ENCODE results near the gene MINDY4.

MINDY4 gene

DNA sequence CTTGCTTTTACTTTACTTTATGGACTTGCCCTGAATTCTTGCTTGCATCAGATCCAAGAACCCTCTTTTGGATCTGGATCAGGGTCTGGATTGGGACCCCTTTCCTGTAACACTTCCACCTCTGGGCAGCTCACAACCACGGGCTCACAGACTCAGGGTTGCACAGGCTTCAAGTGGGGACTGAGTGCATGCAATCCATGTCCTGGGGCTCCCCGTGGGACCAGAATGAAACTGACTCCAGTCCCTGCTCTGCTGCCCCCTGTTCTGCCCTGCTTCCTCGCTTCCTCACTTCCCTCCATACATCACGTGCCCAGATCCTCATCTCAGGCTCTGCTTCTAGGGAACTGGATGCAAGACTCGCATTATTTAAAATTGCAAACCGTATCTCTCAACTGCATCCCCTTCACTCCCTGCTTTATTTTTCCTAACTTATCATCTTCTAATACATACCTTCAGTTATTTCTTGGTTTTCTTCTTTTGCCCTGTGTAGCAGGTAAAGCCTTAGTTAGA is 42.6 kb upstream of the MINDY4 start:
- CTCF ChIA-PET = no interaction called here
- POLR2A ChIA-PET = no interaction called here
- no peak for DNase-seq (ENCODE audit: extremely low spot score)
- TF ChIP-seq, protein P1, sequence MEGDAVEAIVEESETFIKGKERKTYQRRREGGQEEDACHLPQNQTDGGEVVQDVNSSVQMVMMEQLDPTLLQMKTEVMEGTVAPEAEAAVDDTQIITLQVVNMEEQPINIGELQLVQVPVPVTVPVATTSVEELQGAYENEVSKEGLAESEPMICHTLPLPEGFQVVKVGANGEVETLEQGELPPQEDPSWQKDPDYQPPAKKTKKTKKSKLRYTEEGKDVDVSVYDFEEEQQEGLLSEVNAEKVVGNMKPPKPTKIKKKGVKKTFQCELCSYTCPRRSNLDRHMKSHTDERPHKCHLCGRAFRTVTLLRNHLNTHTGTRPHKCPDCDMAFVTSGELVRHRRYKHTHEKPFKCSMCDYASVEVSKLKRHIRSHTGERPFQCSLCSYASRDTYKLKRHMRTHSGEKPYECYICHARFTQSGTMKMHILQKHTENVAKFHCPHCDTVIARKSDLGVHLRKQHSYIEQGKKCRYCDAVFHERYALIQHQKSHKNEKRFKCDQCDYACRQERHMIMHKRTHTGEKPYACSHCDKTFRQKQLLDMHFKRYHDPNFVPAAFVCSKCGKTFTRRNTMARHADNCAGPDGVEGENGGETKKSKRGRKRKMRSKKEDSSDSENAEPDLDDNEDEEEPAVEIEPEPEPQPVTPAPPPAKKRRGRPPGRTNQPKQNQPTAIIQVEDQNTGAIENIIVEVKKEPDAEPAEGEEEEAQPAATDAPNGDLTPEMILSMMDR (IDR thresholded peaks at IDR 0.05; ENCODE audit: control extremely low read depth, extremely low read depth, low read depth, missing control alignments) = no peak

DNA sequence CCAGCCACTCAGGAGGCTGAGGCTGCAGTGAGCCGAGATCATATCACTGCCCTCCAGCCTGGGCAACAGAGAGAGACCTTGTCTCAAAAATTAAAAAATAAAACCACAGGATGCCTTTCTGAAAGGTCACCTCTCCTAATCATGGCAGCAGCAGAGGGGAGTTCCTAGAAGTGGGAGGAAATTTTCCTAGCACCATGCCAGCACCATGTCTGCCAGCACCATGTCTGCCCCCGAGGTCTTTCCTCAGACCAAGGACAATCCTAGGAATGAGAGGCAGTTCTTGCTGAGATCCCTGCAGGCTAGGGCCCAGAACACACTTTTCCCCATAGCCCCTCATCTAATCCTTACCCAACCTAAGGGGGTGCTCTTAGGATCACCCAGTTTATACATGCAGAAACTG is 41.6 kb upstream of the MINDY4 start:
- no peak for DNase-seq (ENCODE audit: extremely low spot score)
- POLR2A ChIA-PET = no interaction called here
- CTCF ChIA-PET = interaction anchor here (1.2 kb wide), 2 partner anchors 14 to 20 kb away, joined by 3 read pairs; no protein-coding TSS in a partner anchor
- TF ChIP-seq, protein P1 (IDR thresholded peaks at IDR 0.05; ENCODE audit: control extremely low read depth, extremely low read depth, low read depth, missing control alignments) = no peak

DNA sequence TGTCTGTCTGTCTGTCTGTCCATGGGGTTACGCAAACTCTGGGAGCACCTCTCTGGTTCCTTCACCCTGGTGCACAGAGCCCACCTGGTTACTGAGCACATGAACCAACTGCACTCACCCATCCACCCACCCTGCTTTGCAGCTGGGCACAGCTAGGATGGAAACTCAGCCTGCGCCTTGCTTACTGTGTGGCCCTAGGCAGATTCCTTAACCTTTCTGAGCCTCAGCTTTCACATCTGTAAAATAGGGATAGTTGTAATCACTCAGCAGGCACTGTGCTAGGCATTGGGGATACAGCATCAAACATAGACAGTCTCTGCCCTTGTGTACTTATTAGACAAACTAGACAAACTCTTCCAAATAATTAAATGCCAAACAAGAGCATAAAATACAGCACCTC is 41.1 kb upstream of the MINDY4 start:
- DNase-seq (ENCODE audit: extremely low spot score) = no peak
- CTCF ChIA-PET = interaction anchor here (1.2 to 1.7 kb wide), 3 partner anchors 10 to 21 kb away, joined by 3 to 8 read pairs (median 3); no protein-coding TSS in a partner anchor
- TF ChIP-seq, protein P1 (IDR thresholded peaks at IDR 0.05; ENCODE audit: control extremely low read depth, extremely low read depth, low read depth, missing control alignments) = no peak
- POLR2A ChIA-PET = no interaction called here

DNA sequence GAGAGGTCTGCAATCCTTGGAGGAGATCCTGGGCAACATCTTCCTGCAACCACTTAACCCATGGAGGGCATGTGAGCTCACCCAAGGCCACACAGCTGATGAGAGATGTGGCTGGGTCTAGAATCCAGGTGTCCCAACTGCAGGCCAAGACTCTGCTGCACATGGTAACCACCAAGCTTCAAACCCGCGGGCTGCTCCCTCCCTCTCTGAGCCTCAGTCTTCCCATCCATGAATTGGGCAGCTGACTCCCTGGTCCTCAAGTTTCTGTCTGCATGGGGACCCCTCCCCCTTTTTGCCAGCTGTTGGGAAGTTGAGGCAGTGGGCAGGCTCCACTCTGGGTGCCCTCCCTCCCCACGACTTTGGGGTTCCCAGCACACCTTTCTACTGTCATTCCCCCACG is 40.2 kb upstream of the MINDY4 start:
- TF ChIP-seq, protein P1 (IDR thresholded peaks at IDR 0.05; ENCODE audit: control extremely low read depth, extremely low read depth, low read depth, missing control alignments) = no peak
- CTCF ChIA-PET = interaction anchor here (0.9 to 1.7 kb wide), 3 partner anchors 8 to 22 kb away, joined by 3 to 8 read pairs (median 4); no protein-coding TSS in a partner anchor
- POLR2A ChIA-PET = no interaction called here
- no peak for DNase-seq (ENCODE audit: extremely low spot score)

DNA sequence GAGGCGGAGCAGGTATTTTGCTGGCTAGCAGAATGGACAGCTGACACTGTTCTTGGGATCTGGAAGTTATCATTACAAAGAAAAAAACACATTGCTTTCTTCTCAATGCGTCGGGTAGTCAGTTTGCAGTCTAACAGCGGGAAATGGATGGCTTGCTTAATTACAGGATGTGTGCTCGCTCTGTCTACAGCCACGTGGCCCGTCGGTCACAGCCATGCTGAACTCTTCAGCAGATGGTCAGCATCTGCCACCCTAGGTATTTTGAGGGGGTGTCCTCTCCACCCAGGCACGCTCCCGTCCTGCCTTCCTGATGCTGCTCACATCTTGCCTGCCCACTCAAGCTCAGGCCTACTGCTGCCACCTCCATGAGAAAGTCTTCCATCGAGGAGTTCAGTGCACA is 39.6 kb upstream of the MINDY4 start:
- no peak for DNase-seq (ENCODE audit: extremely low spot score)
- CTCF ChIA-PET = interaction anchor here (0.9 to 1.7 kb wide), 2 partner anchors 9 kb away, joined by 4 to 8 read pairs; no protein-coding TSS in a partner anchor
- POLR2A ChIA-PET = no interaction called here
- TF ChIP-seq, protein P1 (IDR thresholded peaks at IDR 0.05; ENCODE audit: control extremely low read depth, extremely low read depth, low read depth, missing control alignments) = no peak

DNA sequence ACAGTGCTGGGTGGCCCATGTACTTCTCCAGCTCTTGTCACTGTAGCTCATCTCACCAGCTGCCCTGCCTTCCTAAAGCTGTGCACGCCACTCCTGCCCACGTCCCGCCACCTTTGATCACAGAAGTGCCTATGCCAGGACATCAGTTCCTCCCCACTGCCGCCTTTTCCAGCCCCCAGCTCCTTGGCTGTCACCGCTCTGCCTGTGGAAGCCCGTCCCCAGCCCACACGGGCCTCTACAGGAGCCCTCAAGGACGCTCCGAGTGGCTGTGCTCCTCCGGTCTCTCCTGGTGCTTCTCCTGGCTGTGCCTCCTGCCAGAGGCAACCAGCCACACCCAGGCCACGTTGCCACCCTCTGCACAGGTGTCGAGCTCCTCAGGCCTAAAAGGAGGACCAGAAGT is 38.6 kb upstream of the MINDY4 start:
- ChIA-PET POLR2A (no interaction called here), CTCF (no interaction called here)
- no peak for DNase-seq (ENCODE audit: extremely low spot score)
- TF ChIP-seq, protein P1 (IDR thresholded peaks at IDR 0.05; ENCODE audit: control extremely low read depth, extremely low read depth, low read depth, missing control alignments) = no peak
